Stimulated activated CD4-positive, alpha-beta T cell treated with anti-CD3 and anti-CD28 coated beads, Interleukin-15, amount 100 ng/mL, for 24 hours (primary cell): ENCODE measurements around the gene TRIM72.
"Not testable (repeated sequence)": the region's sequence is repeated elsewhere in the genome, so short reads cannot be mapped to it uniquely, and the experiment has no call there.

Source experiments
- DNase-seq: peaks from one replicate; pipeline ENCODE4 v3.0.0-alpha.2; 2020

Gene TRIM72

GRCh38 chr16:31258366-31258765, 44.4 kb downstream of the TRIM72 start:
- no peak for DNase-seq

GRCh38 chr16:31260136-31260931, 46.4 kb downstream of the TRIM72 start:
- no peak for DNase-seq

- no peak for DNase-seq
These were observed 48.2 kb downstream of the TRIM72 start for GRCh38 chr16:31262084-31262483.

- peak; percentile 87 for DNase-seq
These were observed 51.7 kb downstream of the TRIM72 start for GRCh38 chr16:31265329-31266245.

DNA sequence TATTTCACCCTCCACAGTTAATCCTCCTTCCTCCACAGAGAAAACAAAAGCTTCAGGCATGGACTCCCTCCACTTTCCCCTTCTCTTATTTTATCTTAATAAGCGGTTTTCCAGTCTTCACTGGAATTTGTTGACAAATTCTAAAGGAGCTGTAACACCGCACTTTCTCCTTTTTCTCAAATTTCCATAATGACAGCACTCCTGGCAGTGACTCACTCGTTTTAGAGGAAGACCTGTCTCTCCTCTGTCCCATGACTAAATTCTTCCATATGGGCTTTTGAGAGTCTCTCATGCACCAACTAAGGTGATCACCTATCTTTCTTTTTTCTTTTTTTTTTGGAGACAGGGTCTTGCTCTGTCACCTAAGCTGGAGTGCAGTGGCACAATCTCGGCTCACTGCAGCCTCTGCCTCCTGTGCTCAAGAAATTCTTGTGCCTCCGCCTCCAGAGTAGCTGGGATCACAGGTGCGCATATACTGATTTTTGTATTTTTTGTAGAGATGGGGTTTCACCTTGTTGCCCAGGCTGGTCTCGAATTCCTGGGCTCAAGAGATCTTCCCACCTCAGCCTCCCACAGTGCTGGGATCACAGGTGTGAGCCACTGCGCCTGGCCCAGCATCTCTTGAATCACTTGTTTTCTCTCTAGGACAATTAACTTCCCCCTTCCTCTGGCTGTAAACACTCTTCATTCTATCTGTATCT, 53.6 kb downstream of the TRIM72 start:
- DNase-seq: peak; percentile 22

DNA sequence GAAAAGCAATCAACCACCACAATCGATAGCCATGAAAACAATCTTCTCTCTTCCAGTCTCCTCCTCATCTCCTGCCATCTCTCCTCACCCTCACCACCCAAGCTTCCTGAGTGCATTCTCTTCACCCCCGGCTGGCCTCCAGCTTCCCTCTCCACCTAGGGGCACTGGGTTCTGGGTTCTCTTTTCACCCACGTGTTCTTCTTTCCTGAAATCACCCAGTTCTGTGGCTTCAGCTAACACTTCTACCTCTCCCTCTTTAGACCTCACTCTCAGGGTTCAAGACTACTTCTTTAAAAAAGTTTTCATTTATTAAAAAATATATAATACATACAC, 54.1 kb downstream of the TRIM72 start:
- peak; percentile 20 for DNase-seq

GRCh38 chr16:31268891-31269290, 55.0 kb downstream of the TRIM72 start:
- no peak for DNase-seq

DNA sequence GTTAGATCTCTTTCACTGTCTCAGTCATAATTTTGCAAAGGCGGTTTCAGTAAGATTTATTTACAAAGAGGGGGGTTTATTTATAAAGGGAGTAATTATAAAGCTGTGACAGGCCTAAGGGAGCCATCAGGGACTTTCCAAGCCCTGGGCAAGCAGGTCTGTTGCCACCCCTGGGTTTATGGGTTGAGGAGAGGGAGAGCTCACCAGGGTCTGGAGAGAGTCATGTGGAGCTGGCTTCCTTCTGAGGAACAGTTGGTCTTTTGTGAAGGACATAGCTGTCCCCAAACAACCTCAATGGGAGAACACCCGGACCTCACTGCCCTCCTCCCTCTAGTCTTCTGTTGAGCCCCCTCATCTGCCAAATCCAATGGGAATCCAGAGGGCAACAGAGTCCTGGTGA, 55.6 kb downstream of the TRIM72 start:
- no peak for DNase-seq

GRCh38 chr16:31269973-31270372, 56.1 kb downstream of the TRIM72 start:
- DNase-seq: not testable (repeated sequence)

GRCh38 chr16:31270795-31271194, 56.9 kb downstream of the TRIM72 start:
- no peak for DNase-seq

GRCh38 chr16:31271621-31272190, 57.8 kb downstream of the TRIM72 start:
- DNase-seq: no peak

DNA sequence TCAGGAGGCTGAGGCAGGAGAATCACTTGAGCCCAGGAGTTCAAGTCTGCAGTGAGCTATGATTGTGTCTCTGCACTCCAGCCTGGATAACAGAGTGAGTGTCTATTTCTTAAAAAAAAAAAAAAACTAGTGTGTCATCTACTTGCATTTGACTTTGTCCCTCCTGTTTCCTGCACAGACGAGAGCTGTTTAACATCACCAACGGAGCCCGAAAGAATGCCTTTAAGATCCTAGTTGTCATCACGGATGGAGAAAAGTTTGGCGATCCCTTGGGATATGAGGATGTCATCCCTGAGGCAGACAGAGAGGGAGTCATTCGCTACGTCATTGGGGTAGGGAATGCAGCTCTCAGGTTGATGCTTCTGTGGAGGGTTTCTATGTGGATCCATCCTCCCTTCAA, 59.3 kb downstream of the TRIM72 start:
- no peak for DNase-seq

DNA sequence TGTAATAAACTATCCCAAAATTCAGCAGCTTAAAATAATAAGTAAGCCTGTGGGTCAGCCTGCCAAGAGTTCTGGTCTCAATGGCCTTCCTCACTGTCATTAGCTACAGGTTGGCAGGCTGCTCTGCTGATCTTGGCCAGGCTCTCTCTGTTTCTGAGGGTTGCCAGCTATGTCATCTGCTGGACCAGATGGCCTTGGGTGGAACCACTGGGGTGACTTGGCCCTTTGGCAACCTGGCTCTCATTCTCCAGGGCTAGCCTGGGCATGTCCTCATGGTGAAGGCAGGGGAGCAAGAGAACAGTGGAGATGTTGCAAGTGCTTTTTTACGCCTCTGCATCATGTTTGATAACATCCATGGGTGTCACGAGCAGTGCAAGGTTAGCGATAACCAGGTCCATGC, 59.8 kb downstream of the TRIM72 start:
- DNase-seq: no peak

DNA sequence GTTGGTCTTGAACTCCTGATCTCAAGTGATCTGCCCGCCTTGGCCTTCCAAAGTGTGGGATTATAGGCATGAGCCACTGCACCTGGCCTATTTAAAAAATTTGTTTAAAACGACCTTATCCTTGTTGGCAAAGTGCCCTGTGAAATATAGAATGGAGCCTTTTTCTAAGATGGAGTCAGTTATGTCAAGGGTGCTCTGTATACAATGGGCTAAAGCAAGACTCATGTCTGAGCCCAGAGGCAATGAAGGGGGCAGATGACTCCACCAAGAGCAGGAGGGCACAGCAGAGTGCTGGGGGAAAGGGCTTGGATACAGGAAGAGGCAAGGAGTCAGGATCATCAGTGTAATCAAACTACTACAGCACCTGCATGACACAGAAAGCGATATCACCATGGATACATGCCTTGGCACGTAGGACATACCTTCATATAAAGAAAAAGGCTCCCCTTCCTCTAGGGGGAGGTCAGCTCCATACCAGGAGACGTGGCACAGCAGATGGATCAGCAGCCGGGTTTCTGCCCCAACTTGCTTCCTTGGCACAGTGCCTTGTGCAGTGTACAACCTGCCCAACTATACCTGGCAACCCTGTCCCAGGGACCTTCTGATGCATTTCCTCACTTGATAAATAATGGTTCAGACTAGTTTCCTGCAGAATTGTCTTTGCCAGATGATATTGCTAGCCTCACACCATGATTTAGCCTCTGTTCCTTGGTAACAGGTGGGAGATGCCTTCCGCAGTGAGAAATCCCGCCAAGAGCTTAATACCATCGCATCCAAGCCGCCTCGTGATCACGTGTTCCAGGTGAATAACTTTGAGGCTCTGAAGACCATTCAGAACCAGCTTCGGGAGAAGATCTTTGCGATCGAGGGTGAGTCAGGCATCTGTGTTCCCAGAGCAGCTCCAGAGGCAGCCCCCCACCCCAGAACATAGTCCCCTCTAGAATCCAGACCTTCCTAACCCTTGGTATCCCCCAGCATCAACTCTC, 61.2 kb downstream of the TRIM72 start:
- no peak for DNase-seq

- no peak for DNase-seq
These were observed 62.7 kb downstream of the TRIM72 start for GRCh38 chr16:31276600-31276999.

DNA sequence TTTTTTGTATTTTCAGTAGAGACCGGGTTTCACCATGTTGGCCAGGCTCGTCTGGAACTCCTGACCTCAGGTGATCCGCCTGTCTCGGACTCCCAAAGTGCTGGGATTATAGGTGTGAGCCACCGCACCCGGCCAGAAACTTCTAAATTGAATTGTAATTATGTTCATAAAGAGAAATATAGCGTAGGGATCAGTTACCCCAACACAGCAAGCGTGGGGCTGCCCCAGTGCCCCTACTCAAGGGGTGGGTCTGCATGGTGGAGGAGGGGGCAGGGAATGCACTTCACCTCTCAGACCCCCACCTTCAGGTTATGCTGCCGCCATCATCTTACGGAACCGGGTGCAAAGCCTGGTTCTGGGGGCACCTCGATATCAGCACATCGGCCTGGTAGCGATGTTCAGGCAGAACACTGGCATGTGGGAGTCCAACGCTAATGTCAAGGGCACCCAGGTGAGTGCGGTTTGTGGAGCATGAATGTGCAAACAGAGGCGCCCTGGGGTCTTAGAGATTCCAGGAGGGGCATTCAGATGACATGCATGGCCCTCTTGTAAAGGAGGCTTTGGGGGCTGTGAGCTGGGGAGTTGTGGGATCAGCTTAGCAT, 63.8 kb downstream of the TRIM72 start:
- no peak for DNase-seq

DNA sequence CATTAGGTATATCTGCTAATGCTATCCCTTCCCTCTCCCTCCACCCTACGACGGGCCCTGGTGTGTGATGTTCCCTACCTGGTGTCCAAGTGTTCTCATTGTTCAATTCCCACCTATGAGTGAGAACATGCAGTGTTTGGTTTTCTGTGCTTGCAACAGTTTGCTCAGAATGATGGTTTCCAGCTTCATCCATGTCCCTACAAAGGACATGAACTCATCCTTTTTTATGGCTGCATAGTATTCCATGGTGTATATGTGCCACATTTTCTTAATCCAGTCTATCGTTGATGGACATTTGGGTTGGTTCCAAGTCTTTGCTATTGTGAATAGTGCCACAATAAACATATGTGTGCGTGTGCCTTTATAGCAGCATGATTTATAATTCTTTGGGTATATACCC, 64.9 kb downstream of the TRIM72 start:
- not testable (repeated sequence) for DNase-seq
